A673 (cell line): Measurements from ENCODE around the gene BAIAP2L1. TPM values are rescaled to one million over a fixed set of nuclear protein-coding genes. Genes with fewer than 3 reads are reported as not detected.

ENCODE experiments used
- BruUV-seq: library from RNA; stranded (reverse); fragments of 400-500 nt; replicated peaks from 2 replicates; lab custom pipeline; 2021; lab: Mats Ljungman, UMichigan
- CTCF ChIA-PET: fragments of 300-600 bp; sonication (Branson Sonifier 250); formaldehyde crosslinking; loops from one replicate; lab custom pipeline; 2022; ENCODE audit warnings: antibody characterized with exemption; lab: Charles Lee
- POLR2A ChIA-PET: fragments of 300-600 bp; sonication (Branson Sonifier 250); formaldehyde crosslinking; loops from one replicate; lab custom pipeline; 2022; ENCODE audit warnings: antibody characterized with exemption; ENCODE audit not compliant: low non-redundant PET; lab: Charles Lee
- DNase-seq: peaks from one replicate; pipeline ENCODE4 v3.0.0-alpha.2; 2015; ENCODE audit warnings: low spot score
- H3K27ac ChIP-seq: fragments of 200-600 bp; sonication (generic); 2 replicates; pipeline ENCODE4 v1.5.1; 2016; ENCODE audit warnings: mixed run types, low read depth, mild to moderate bottlenecking, mixed read lengths, antibody characterized with exemption, low read length; ENCODE audit not compliant: poor library complexity, severe bottlenecking
- H3K27me3 ChIP-seq: fragments of 200-600 bp; sonication (generic); replicated peaks from 2 replicates; pipeline ENCODE4 v1.6.1; 2017; ENCODE audit warnings: mixed run types, low read depth, mild to moderate bottlenecking, mixed read lengths, antibody characterized with exemption, low read length; ENCODE audit not compliant: insufficient read depth, poor library complexity
- H3K36me3 ChIP-seq: fragments of 200-600 bp; sonication (generic); 2 replicates; pipeline ENCODE4 v1.6.1; 2016; ENCODE audit warnings: mixed run types, mild to moderate bottlenecking, mixed read lengths, antibody characterized with exemption, low read length; ENCODE audit not compliant: insufficient read depth, poor library complexity, severe bottlenecking
- H3K4me1 ChIP-seq: fragments of 200-600 bp; sonication (generic); 2 replicates; pipeline ENCODE4 v1.6.1; 2017; ENCODE audit warnings: mixed run types, mild to moderate bottlenecking, mixed read lengths, antibody characterized with exemption, low read length; ENCODE audit not compliant: insufficient read depth, poor library complexity, severe bottlenecking
- H3K4me3 ChIP-seq: fragments of 200-600 bp; sonication (generic); 2 replicates; pipeline ENCODE4 v1.5.1; 2016; ENCODE audit warnings: low read depth, mixed run types, mild to moderate bottlenecking, mixed read lengths, low read length; ENCODE audit not compliant: poor library complexity, severe bottlenecking
- H3K9me3 ChIP-seq: fragments of 200-600 bp; sonication (generic); 2 replicates; pipeline ENCODE4 v1.6.1; 2016; ENCODE audit warnings: mixed run types, low read depth, mild to moderate bottlenecking, mixed read lengths, antibody characterized with exemption, low read length; ENCODE audit not compliant: poor library complexity, severe bottlenecking
- CTCF ChIP-seq: fragments of 300-800, 200-600 bp; sonication (generic); conservative IDR thresholded peaks from 2 replicates; pipeline ENCODE4 v1.5.1; 2017; ENCODE audit warnings: low read depth, mild to moderate bottlenecking, antibody characterized with exemption, low read length, moderate library complexity, mixed read lengths
- EZH2 ChIP-seq: fragments of 200-600 bp; sonication (generic); IDR thresholded peaks from 2 replicates; pipeline ENCODE4 v1.6.1; 2017; ENCODE audit warnings: borderline replicate concordance, low read depth, mild to moderate bottlenecking, mixed read lengths, antibody characterized with exemption, low read length; ENCODE audit not compliant: poor library complexity, severe bottlenecking
- intact Hi-C: fragments of 100-400 bp; cut with micrococcal nuclease; formaldehyde crosslinking; loops from one replicate; pipeline ENCODE4 v1.10.0; 2022; ENCODE audit not compliant: unreplicated experiment
- total RNA-seq: library from RNA; stranded (reverse); gene quantifications from 2 replicates; pipeline ENCODE4 v1.2.3, GENCODE V29; 2021

The BAIAP2L1 gene
- total RNA-seq, 1 experiment from 2014 or later = 0.77 TPM

GRCh38 chr7:98439484-98439883 is 38.6 kb upstream of the BAIAP2L1 start:
- Histone ChIP-seq H3K9me3 (no peaks in the 10 kb centered on the region), H3K27ac (no peak overlapping the region), H3K4me1 (no peaks in the 10 kb centered on the region), H3K36me3 (no peaks in the 10 kb centered on the region), H3K27me3 (no peaks in the 10 kb centered on the region), H3K4me3 (no peak overlapping the region)
- BruUV-seq = no TSS peak
- no peak for TF ChIP-seq CTCF
- TF ChIP-seq EZH2 = no peak
- intact Hi-C loops = no loop called here
- POLR2A ChIA-PET = no interaction called here
- CTCF ChIA-PET = no interaction called here
- no peak for DNase-seq

- intact Hi-C loops = no loop called here
- H3K36me3 ChIP-seq = no peaks in the 10 kb centered on the region
- no peak overlapping the region for H3K4me3 ChIP-seq
- H3K27ac ChIP-seq = no peak overlapping the region
- TF ChIP-seq CTCF = no peak
- TF ChIP-seq EZH2 = no peak
- POLR2A ChIA-PET = no interaction called here
- no peaks in the 10 kb centered on the region for H3K4me1 ChIP-seq
- DNase-seq = no peak
- CTCF ChIA-PET = no interaction called here
- no TSS peak for BruUV-seq
- no peaks in the 10 kb centered on the region for H3K27me3 ChIP-seq
- H3K9me3 ChIP-seq = no peaks in the 10 kb centered on the region
Measured at GRCh38 chr7:98434087-98434486, 33.2 kb upstream of the BAIAP2L1 start.

GRCh38 chr7:98429799-98430198 is 28.9 kb upstream of the BAIAP2L1 start:
- Histone ChIP-seq H3K27me3 (no peaks in the 10 kb centered on the region), H3K36me3 (no peaks in the 10 kb centered on the region), H3K4me1 (no peaks in the 10 kb centered on the region), H3K27ac (no peak overlapping the region), H3K4me3 (no peak overlapping the region), H3K9me3 (no peaks in the 10 kb centered on the region)
- intact Hi-C loops = no loop called here
- DNase-seq = no peak
- CTCF ChIA-PET = no interaction called here
- TF ChIP-seq CTCF = no peak
- TF ChIP-seq EZH2 = no peak
- POLR2A ChIA-PET = no interaction called here
- BruUV-seq = no TSS peak
